HG02943 (cell line): ENCODE measurements around the gene EFNA2.

Experiments used
- ATAC-seq: cut with Tn5 transposase; IDR thresholded peaks from one replicate; pipeline ENCODE4 v1.9.1; 2021; ENCODE audit warnings: mild to moderate bottlenecking, low read depth, moderate library complexity; ENCODE audit not compliant: unreplicated experiment

Gene EFNA2

DNA sequence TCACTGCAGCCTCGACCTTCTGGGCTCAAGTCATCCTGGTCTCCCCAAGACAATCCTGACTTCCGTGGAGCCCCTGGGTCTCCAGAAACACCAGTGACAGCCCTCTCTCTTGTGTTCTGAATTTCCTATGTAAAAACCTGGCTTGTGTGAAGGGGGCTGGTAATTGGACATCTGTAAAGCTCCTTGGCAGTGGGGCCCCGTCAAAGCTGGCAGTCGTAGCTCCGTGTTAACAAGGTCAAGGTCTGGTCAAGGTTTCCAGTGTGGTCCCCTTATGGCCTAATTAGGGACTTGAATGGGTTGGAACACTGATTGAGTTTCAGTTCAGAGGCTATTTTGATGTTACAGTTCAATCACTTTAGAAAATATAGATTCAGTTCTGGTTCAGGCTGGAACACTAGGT lies 65.2 kb downstream of the EFNA2 start:
- ATAC-seq, result no peak
